Activated naive CD4-positive, alpha-beta T cell treated with anti-CD3 and anti-CD28 coated beads, Interleukin-2, amount 10 ng/mL, durations not matched to agents 5 hours and 36 hours (primary cell): ENCODE data around the gene SPAM1. TPM values are rescaled to one million over a fixed set of nuclear protein-coding genes. Genes with fewer than 3 reads are reported as not detected.

Source experiments
- total RNA-seq, 2 experiments: library from RNA; stranded (reverse); gene quantifications; one replicate each; pipeline ENCODE4 v1.2.3, GENCODE V29; 2021

SPAM1 gene
- not detected for total RNA-seq

GRCh38 chr7:123924941-123925340 lies at the start of gene SPAM1:
Gene SPAM1, plus strand, starts transcription at chr7:123925241. Its CDS starts 28,330 bp downstream, at chr7:123953571.

Other genes with a start within 250 kb of the SPAM1 start
- gene WASL, start 176.2 kb upstream of the SPAM1 start, total RNA-seq: 1 to 10 TPM; 8.0 to 8.5 TPM
- gene HYAL4, start 80.1 kb upstream of the SPAM1 start, total RNA-seq: not detected
- not detected for gene TMEM229A, start 107.8 kb downstream of the SPAM1 start, total RNA-seq